HG02981 (cell line): ENCODE measurements around the gene MRLN.
A peak's percentile ranks its signal among the peaks of the same experiment; 100 is the strongest.

Source experiments
- ATAC-seq: cut with Tn5 transposase; IDR thresholded peaks from one replicate; pipeline ENCODE4 v1.9.1; 2021; ENCODE audit warnings: mild to moderate bottlenecking, moderate library complexity; ENCODE audit not compliant: unreplicated experiment

MRLN gene

GRCh38 chr10:59706851-59707797 lies 46.1 kb downstream of the MRLN start:
- ATAC-seq: no peak

- no peak for ATAC-seq
Measured at GRCh38 chr10:59705931-59706330, 47.3 kb downstream of the MRLN start.

- ATAC-seq: no peak
Measured at GRCh38 chr10:59704630-59705029, 48.6 kb downstream of the MRLN start.

GRCh38 chr10:59702347-59702746 lies 50.9 kb downstream of the MRLN start:
- ATAC-seq: no peak

- no peak for ATAC-seq
Measured at GRCh38 chr10:59700709-59701108, 52.5 kb downstream of the MRLN start.

DNA sequence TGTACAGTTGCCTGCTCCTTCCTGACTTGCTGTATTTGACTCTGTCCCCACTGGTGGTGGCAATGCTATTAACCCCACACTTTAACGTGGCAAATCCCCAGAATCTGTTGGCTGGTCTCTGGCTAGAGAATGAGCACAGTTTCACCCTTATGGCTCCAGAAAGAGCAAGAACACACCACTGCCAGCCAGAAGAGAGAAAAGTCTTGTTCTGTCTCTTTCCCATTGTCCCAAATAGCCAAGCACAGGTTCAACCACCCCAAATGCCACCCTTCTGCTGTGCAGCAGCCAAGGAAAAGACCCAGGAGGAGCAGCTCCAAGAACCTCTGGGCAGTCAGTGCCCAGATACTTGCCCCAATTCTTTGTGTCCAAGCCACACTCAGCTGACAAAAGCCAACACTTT lies 54.9 kb downstream of the MRLN start:
- no peak for ATAC-seq

- no peak for ATAC-seq
Measured at GRCh38 chr10:59695637-59696036, 57.6 kb downstream of the MRLN start.

DNA sequence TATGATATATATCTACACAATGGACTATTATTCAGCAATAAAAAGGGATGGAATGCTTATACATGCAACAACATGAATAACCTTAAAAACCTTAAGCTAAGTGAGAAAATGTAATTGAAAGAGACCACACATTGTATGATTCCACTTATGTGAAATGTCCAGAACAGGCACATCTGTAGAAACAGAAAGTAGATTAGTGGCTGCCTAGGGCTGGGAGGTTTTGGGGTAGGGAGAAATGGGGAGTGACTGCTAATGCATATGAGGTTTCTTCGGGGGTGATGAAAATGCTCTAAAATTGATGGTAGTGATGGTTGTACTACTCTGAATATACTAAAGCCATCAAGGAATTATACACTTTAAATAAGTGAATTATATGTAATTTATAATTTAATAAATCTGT lies 58.3 kb downstream of the MRLN start:
- no peak for ATAC-seq

- ATAC-seq: no peak
Measured at GRCh38 chr10:59692113-59692512, 61.1 kb downstream of the MRLN start.

DNA sequence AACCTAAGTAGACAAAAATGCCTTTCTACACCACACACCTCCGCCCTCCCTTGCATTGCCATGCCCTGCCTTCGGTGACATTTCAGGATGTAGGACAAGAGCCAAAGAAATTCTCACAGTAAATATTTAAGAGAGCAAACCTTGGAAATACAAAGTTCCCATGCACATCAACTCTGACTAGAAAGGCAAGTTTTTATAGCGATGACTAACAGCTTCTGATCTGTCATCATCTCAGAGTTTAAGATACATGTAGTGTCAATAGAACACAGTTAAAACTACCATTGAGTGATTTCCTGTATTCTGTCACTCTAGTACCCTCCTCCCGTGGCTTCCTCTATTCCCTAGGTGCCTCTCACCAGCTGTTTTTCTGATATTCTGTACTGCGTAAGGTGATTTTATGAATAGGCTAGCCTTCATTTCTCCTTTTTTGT lies 64.3 kb downstream of the MRLN start:
- peak; percentile 61 for ATAC-seq

DNA sequence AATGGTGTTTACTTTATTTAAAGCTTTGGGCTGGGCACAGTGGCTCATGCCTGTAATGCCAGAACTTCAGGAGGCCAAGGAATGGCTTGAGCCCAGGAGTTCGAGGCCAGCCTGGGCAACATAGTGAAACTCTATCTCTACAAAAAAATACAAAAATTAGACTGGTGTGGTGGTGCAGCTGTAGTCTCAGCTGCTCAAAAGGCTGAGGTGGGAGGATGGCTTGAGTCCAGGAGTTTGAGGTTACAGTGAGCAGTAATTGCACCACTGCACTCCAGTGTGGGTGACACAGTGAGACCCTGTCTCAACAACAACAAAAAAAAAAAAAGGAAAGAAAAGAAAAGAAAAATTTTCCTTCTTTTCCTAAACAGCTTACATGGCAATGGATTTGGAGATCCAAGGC lies 65.6 kb downstream of the MRLN start:
- no peak for ATAC-seq
